D721Med (cell line): ENCODE data around the gene ADCY5.

Experiments used
- DNase-seq: peaks from one replicate; pipeline ENCODE4 v3.0.0; 2011; ENCODE audit warnings: low spot score; ENCODE audit not compliant: insufficient read length
- FAIRE-seq: peaks from 2 replicates; lab custom pipeline; 2011; peaks lifted over from hg19 to GRCh38; lab: Jason Lieb, UNC
- CTCF ChIP-seq: IDR thresholded peaks from 2 replicates; pipeline ENCODE4 v1.5.1; 2012; ENCODE audit warnings: mild to moderate bottlenecking, control low read depth; ENCODE audit not compliant: insufficient read depth; ENCODE audit errors: missing control alignments

ADCY5 gene

DNA sequence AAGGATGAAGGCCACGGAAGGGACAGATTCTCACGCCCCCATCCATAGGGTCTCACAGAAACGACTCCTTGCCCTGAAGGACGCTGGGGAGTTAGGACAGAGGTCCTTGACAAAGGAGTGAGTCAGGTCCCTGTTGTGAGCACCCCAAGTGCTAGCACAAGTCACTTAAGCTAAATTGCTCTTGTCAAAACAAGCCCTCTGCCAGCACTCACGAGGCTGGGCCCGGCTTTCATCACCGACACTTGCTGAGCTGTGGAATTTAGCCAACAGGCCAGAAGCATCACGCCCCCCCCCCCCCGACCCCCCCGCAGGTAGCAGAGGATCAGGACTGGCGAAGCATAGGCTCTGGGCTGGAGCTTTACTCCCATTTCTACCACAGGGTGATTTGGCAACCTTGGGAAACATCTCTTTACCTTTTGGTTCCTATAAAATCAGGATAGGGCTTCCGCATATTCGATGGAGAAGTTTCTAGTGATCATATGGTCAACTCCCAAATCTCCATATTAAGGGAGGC is 75.4 kb downstream of the ADCY5 start:
- TF ChIP-seq CTCF = no peak
- no peak for FAIRE-seq
- DNase-seq = no peak

- DNase-seq (no peak), FAIRE-seq (no peak)
- no peak for TF ChIP-seq CTCF
These were observed 76.0 kb downstream of the ADCY5 start for GRCh38 chr3:123372686-123373473.

- TF ChIP-seq CTCF = no peak
- FAIRE-seq = no peak
- no peak for DNase-seq
These were observed 76.8 kb downstream of the ADCY5 start for GRCh38 chr3:123371859-123372685.

- DNase-seq = no peak
- no peak for TF ChIP-seq CTCF
- FAIRE-seq = no peak
These were observed 77.5 kb downstream of the ADCY5 start for GRCh38 chr3:123371426-123371825.

DNA sequence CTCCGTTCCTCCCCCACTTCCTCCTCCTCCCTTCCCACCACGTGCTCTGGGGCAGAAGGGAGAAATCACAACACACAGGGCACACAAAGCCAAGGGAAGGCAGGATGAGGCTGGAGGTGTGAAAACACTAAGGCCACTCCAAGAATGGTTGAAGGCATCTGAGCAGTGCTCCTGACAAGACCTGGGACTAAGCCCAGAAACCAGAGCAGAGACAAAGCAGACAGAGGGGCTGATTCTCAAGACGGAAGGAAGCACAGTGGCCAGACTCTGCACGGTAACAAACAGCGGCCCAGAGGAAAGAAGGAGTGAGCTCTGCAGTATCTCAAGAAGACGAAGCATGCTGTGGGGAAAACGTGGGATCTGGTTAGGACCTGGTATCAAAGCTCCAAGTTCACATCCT is 78.1 kb downstream of the ADCY5 start:
- DNase-seq = no peak
- TF ChIP-seq CTCF = no peak
- FAIRE-seq = no peak

GRCh38 chr3:123369085-123369484 is 79.8 kb downstream of the ADCY5 start:
- no peak for TF ChIP-seq CTCF
- no peak for FAIRE-seq
- no peak for DNase-seq
